OCI-LY3 (cell line): ENCODE data around the gene TOGARAM1.

Experiments
- H2AFZ ChIP-seq: fragments of 200-600, 300-600 bp; shearing (Covaris generic); 2 replicates; pipeline ENCODE4 v1.6.0; 2014; ENCODE audit warnings: antibody characterized with exemption, low read depth, low read length
- H3K27ac ChIP-seq: fragments of 200-600, 300-600 bp; sonication (generic); 2 replicates; pipeline ENCODE4 v1.5.1; 2014; ENCODE audit warnings: mild to moderate bottlenecking, low read length, moderate library complexity, mixed read lengths
- H3K27me3 ChIP-seq: fragments of 200-600, 300-600 bp; sonication (generic); 2 replicates; pipeline ENCODE4 v1.6.1; 2014; ENCODE audit warnings: low read depth, low read length, mixed read lengths
- H3K36me3 ChIP-seq: fragments of 200-600, 300-600 bp; sonication (generic); replicated peaks from 2 replicates; pipeline ENCODE3; 2014; ENCODE audit warnings: low read depth, low read length, mixed read lengths
- H3K4me1 ChIP-seq: fragments of 300-600, 200-600 bp; sonication (generic); 2 replicates; pipeline ENCODE4 v1.6.1; 2014; ENCODE audit warnings: low read length, mixed read lengths
- H3K4me2 ChIP-seq: fragments of 200-600, 300-600 bp; sonication (generic); 2 replicates; pipeline ENCODE4 v1.6.1; 2014; ENCODE audit warnings: low read length, mixed read lengths
- H3K4me3 ChIP-seq: fragments of 300-600, 200-600 bp; sonication (generic); 2 replicates; pipeline ENCODE4 v1.5.1; 2014; ENCODE audit warnings: antibody characterized with exemption, mild to moderate bottlenecking, low read length, moderate library complexity
- H3K79me2 ChIP-seq: fragments of 300-600, 200-600 bp; shearing (Covaris generic); 2 replicates; pipeline ENCODE4 v1.6.1; 2014; ENCODE audit warnings: mild to moderate bottlenecking, low read length, mixed read lengths
- H3K9ac ChIP-seq: fragments of 300-600, 200-600 bp; shearing (Covaris generic); 2 replicates; pipeline ENCODE4 v1.6.0; 2014; ENCODE audit warnings: mild to moderate bottlenecking, low read length, moderate library complexity
- H3K9me3 ChIP-seq: fragments of 200-600, 300-600 bp; shearing (Covaris generic); 2 replicates; pipeline ENCODE4 v1.6.1; 2014; ENCODE audit warnings: low read length, mixed read lengths; ENCODE audit not compliant: insufficient read depth
- H4K20me1 ChIP-seq: fragments of 200-600, 300-600 bp; sonication (generic); 2 replicates; pipeline ENCODE4 v1.6.1; 2016; ENCODE audit warnings: low read length, mixed read lengths; ENCODE audit not compliant: insufficient read depth
- EZH2phosphoT487 ChIP-seq: fragments of 200-600 bp; shearing (Covaris generic); IDR thresholded peaks from 2 replicates; pipeline ENCODE4 v1.6.1; 2018; ENCODE audit warnings: antibody characterized with exemption, mixed run types, low read depth
- TF ChIP-seq, protein P1 (sequence below): fragments of 200-600, 300-600 bp; sonication (generic); IDR thresholded peaks from 2 replicates; pipeline ENCODE4 v1.5.1; 2014; ENCODE audit warnings: antibody characterized with exemption, low read length, low read depth

The TOGARAM1 gene

DNA sequence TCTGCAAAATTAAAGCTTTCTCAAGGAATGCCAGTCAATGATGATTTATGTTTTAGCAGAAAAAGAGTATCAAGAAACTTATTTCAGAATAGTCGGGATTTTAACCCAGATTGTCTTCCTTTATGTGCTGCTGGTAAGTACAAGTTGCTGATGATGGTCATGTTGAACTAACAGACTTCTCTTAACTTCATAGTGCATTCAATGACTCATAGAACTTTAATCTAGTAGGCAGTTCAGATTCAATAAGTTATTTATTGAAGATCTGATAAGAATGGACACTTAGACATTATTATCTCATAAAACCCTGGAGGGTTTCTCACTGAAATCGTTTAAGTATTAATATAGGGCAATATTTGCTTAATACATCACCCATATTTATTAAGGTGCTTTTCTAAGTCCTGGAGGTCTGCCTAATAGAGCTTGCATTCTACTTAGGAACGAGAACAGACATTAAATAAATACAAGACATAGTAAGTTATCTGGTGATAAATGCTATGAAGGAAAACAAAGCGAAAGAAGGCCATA, 33.8 kb downstream of the TOGARAM1 start:
- Histone ChIP-seq H3K9me3 (no peaks in the 10 kb centered on the region), H3K4me2 (no peak overlapping the region), H3K27ac (no peak overlapping the region), H3K4me3 (no peak overlapping the region), H3K79me2 (peaks cover 10% of the 10 kb centered on the region; the same call in 1 of the 2 replicates), H3K36me3 (peaks cover 10% of the 10 kb centered on the region), H3K27me3 (no peaks in the 10 kb centered on the region), H3K4me1 (no peaks in the 10 kb centered on the region), H2AFZ (no peak overlapping the region), H4K20me1 (no peaks in the 10 kb centered on the region), H3K9ac (no peak overlapping the region)
- no peak for TF ChIP-seq EZH2phosphoT487
- TF ChIP-seq, protein P1, sequence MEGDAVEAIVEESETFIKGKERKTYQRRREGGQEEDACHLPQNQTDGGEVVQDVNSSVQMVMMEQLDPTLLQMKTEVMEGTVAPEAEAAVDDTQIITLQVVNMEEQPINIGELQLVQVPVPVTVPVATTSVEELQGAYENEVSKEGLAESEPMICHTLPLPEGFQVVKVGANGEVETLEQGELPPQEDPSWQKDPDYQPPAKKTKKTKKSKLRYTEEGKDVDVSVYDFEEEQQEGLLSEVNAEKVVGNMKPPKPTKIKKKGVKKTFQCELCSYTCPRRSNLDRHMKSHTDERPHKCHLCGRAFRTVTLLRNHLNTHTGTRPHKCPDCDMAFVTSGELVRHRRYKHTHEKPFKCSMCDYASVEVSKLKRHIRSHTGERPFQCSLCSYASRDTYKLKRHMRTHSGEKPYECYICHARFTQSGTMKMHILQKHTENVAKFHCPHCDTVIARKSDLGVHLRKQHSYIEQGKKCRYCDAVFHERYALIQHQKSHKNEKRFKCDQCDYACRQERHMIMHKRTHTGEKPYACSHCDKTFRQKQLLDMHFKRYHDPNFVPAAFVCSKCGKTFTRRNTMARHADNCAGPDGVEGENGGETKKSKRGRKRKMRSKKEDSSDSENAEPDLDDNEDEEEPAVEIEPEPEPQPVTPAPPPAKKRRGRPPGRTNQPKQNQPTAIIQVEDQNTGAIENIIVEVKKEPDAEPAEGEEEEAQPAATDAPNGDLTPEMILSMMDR: no peak

DNA sequence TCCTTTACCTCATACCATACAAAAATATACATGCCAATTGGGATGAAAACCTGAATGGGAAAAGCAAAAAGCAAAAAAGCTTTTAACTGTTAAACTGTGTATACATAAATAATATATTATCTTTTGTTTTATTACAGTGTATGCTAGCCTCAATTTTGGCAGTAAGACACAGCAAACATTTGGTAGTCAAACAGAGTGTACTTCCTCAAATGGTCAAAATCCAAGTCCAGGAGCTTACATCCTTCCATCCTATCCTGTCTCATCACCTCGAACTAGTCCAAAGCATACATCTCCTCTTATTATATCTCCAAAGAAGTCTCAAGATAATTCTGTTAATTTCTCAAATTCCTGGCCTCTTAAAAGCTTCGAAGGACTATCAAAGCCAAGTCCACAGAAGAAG, 41.9 kb downstream of the TOGARAM1 start:
- Histone ChIP-seq H2AFZ (no peak overlapping the region), H3K36me3 (no peaks in the 10 kb centered on the region), H3K79me2 (no peaks in the 10 kb centered on the region), H3K9ac (no peak overlapping the region), H3K4me1 (no peaks in the 10 kb centered on the region), H3K4me2 (no peak overlapping the region), H3K4me3 (no peak overlapping the region), H3K27ac (no peak overlapping the region), H3K9me3 (no peaks in the 10 kb centered on the region), H4K20me1 (no peaks in the 10 kb centered on the region), H3K27me3 (no peaks in the 10 kb centered on the region)
- TF ChIP-seq, protein P1: no peak
- TF ChIP-seq EZH2phosphoT487: no peak

DNA sequence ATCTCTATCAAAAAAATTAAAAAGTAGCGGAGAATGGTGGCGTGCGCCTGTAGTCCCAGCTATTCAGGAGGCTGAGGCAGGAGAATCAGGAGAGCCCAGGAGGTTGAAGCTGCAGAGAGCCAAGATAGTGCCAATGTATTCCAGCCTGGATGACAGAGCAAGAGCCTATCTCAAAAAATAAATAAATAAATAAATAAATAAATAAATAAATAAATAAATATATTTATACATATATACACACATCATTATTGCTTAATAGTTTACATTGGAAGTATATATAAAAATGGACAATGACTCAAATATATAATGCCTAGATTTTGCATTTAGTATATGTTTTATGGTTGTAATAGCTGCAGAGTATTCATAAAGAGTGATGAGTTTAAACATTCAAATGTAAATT, 53.1 kb downstream of the TOGARAM1 start:
- H3K9me3 ChIP-seq: no peaks in the 10 kb centered on the region
- H3K4me1 ChIP-seq: no peaks in the 10 kb centered on the region
- no peak overlapping the region for H3K4me2 ChIP-seq
- no peak overlapping the region for H3K27ac ChIP-seq
- no peak overlapping the region for H3K9ac ChIP-seq
- peaks cover 22% of the 10 kb centered on the region for H3K36me3 ChIP-seq
- H3K27me3 ChIP-seq: no peaks in the 10 kb centered on the region
- no peaks in the 10 kb centered on the region for H3K79me2 ChIP-seq
- no peak overlapping the region for H3K4me3 ChIP-seq
- H4K20me1 ChIP-seq: no peaks in the 10 kb centered on the region
- H2AFZ ChIP-seq: no peak overlapping the region
- TF ChIP-seq, protein P1: no peak
- TF ChIP-seq EZH2phosphoT487: no peak

DNA sequence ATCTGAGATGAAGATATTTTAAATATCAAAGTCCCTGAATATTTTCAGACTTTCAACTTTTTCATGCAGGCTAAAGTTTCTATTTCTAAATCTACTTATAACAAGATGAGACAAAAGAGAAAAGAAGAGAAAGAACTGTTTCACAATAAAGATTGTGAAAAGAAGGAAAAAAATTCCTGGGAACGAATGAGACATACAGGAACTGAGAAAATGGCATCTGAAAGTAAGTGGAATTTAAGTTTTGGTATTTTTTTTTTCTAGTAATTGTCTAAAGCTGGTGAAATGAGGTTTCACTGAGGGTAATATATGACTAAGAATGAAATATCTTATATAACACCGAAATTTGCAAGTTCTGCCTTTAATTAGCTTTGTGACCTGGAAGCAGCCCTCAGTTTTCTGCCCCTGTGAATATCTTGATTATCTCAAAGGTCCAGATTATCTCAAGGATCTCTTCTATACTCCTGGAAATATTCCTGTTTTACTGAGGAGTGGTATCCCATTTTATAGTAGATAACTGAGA, 66.2 kb downstream of the TOGARAM1 start:
- Histone ChIP-seq H3K4me3 (no peak overlapping the region), H3K4me2 (peak overlapping the region; percentile 60), H3K27me3 (no peaks in the 10 kb centered on the region), H2AFZ (no peak overlapping the region), H3K79me2 (no peaks in the 10 kb centered on the region), H4K20me1 (no peaks in the 10 kb centered on the region; the same call in 1 of the 2 replicates), H3K27ac (no peak overlapping the region), H3K36me3 (peaks cover 10% of the 10 kb centered on the region), H3K4me1 (peaks cover 9% of the 10 kb centered on the region), H3K9me3 (no peaks in the 10 kb centered on the region), H3K9ac (no peak overlapping the region)
- TF ChIP-seq, protein P1: no peak
- no peak for TF ChIP-seq EZH2phosphoT487
